GM18867 (cell line): Measurements from ENCODE around the gene PLXND1.
A peak's percentile ranks its signal among the peaks of the same experiment; 100 is the strongest.

Experiments used
- ATAC-seq: cut with Tn5 transposase; IDR thresholded peaks from one replicate; pipeline ENCODE4 v1.9.1; 2021; ENCODE audit warnings: mild to moderate bottlenecking, moderate library complexity; ENCODE audit not compliant: unreplicated experiment

Gene PLXND1

GRCh38 chr3:129627350-129628168, 21.1 kb upstream of the PLXND1 start:
- ATAC-seq: peak; percentile 36

GRCh38 chr3:129626744-129627349, 20.4 kb upstream of the PLXND1 start:
- ATAC-seq: peak; percentile 94

GRCh38 chr3:129625072-129625874, 18.8 kb upstream of the PLXND1 start:
- ATAC-seq: no peak

- ATAC-seq: no peak
These were observed 18.0 kb upstream of the PLXND1 start for GRCh38 chr3:129624347-129625071.

- no peak for ATAC-seq
These were observed 17.1 kb upstream of the PLXND1 start for GRCh38 chr3:129623447-129624118.

GRCh38 chr3:129622933-129623332, 16.5 kb upstream of the PLXND1 start:
- no peak for ATAC-seq

- no peak for ATAC-seq
These were observed 15.9 kb upstream of the PLXND1 start for GRCh38 chr3:129622226-129622874.

- no peak for ATAC-seq
These were observed 15.2 kb upstream of the PLXND1 start for GRCh38 chr3:129621626-129622225.

- no peak for ATAC-seq
These were observed 14.5 kb upstream of the PLXND1 start for GRCh38 chr3:129620828-129621559.

GRCh38 chr3:129619726-129620162, 13.3 kb upstream of the PLXND1 start:
- ATAC-seq: no peak

- no peak for ATAC-seq
These were observed 12.6 kb upstream of the PLXND1 start for GRCh38 chr3:129618901-129619671.

- no peak for ATAC-seq
These were observed 11.8 kb upstream of the PLXND1 start for GRCh38 chr3:129618186-129618820.

GRCh38 chr3:129617381-129618185, 11.1 kb upstream of the PLXND1 start:
- no peak for ATAC-seq

GRCh38 chr3:129616713-129617112, 10.2 kb upstream of the PLXND1 start:
- no peak for ATAC-seq

GRCh38 chr3:129616291-129616690, 9.8 kb upstream of the PLXND1 start:
- ATAC-seq: no peak

- no peak for ATAC-seq
These were observed 9.3 kb upstream of the PLXND1 start for GRCh38 chr3:129615751-129616281.
